Neural progenitor cell (in vitro differentiated cells): ENCODE results near the gene DGLUCY. TPM values are rescaled to one million over a fixed set of nuclear protein-coding genes. Genes with fewer than 3 reads are reported as not detected.

Experiments
- DNase-seq: peaks from one replicate; pipeline ENCODE4 v3.0.0-alpha.2; 2016; ENCODE audit warnings: low spot score
- H2AFZ ChIP-seq: fragments of 200-600 bp; sonication (generic); replicated peaks from 2 replicates; pipeline ENCODE4 v1.6.1; 2016; ENCODE audit warnings: antibody characterized with exemption
- H3F3A ChIP-seq: fragments of 200-600 bp; sonication (generic); 2 replicates; pipeline ENCODE4 v1.6.1; 2016; ENCODE audit warnings: antibody characterized with exemption, low read depth
- H3K27ac ChIP-seq: fragments of 200-600 bp; sonication (generic); 2 replicates; pipeline ENCODE4 v1.5.1; 2016; ENCODE audit warnings: mild to moderate bottlenecking
- H3K27me3 ChIP-seq: fragments of 200-600 bp; sonication (generic); 2 replicates; pipeline ENCODE4 v1.6.1; 2016; ENCODE audit warnings: mild to moderate bottlenecking, moderate library complexity
- H3K36me3 ChIP-seq: fragments of 200-600 bp; sonication (generic); 2 replicates; pipeline ENCODE4 v1.5.1; 2016
- H3K4me1 ChIP-seq: fragments of 200-600 bp; sonication (generic); 2 replicates; pipeline ENCODE4 v1.6.1; 2016; ENCODE audit warnings: mixed run types
- H3K4me2 ChIP-seq: fragments of 200-600 bp; sonication (generic); 2 replicates; pipeline ENCODE4 v1.6.1; 2016
- H3K4me3 ChIP-seq: fragments of 200-600 bp; sonication (generic); 2 replicates; pipeline ENCODE4 v1.5.1; 2016
- H3K79me2 ChIP-seq: fragments of 200-600 bp; sonication (generic); 2 replicates; pipeline ENCODE4 v1.6.1; 2016; ENCODE audit warnings: low read depth
- H3K9ac ChIP-seq: fragments of 200-600 bp; sonication (generic); 2 replicates; pipeline ENCODE4 v1.6.1; 2016
- H3K9me3 ChIP-seq: fragments of 200-600 bp; sonication (generic); 2 replicates; pipeline ENCODE4 v1.5.1; 2016; ENCODE audit warnings: low read depth
- H4K20me1 ChIP-seq: fragments of 200-600 bp; sonication (generic); 2 replicates; pipeline ENCODE4 v1.6.1; 2016; ENCODE audit warnings: low read depth
- H3K27ac Mint-ChIP-seq: 3 replicates; pipeline ENCODE4 v1.8.0; 2021; ENCODE audit warnings: mixed read lengths
- H3K27me3 Mint-ChIP-seq: 2 replicates; pipeline ENCODE4 v1.8.0; 2022; ENCODE audit warnings: low read depth, mild to moderate bottlenecking, inconsistent platforms, moderate library complexity, mixed read lengths; ENCODE audit not compliant: insufficient read depth
- H3K36me3 Mint-ChIP-seq: 3 replicates; pipeline ENCODE4 v1.8.0; 2021; ENCODE audit warnings: mixed read lengths
- H3K4me1 Mint-ChIP-seq: 3 replicates; pipeline ENCODE4 v1.8.0; 2021; ENCODE audit warnings: mixed read lengths
- H3K4me3 Mint-ChIP-seq: 3 replicates; pipeline ENCODE4 v1.8.0; 2021; ENCODE audit warnings: mild to moderate bottlenecking, moderate library complexity, mixed read lengths
- H3K9me3 Mint-ChIP-seq: 3 replicates; pipeline ENCODE4 v1.8.0; 2020; ENCODE audit warnings: mixed read lengths
- CTCF ChIP-seq: fragments of 200-600 bp; sonication (generic); IDR thresholded peaks from 2 replicates; pipeline ENCODE4 v1.5.1; 2017; ENCODE audit warnings: antibody characterized with exemption, mild to moderate bottlenecking
- EZH2 ChIP-seq: fragments of 200-600 bp; sonication (generic); IDR thresholded peaks from 2 replicates; pipeline ENCODE4 v1.6.1; 2017; ENCODE audit warnings: antibody characterized with exemption, mild to moderate bottlenecking, moderate library complexity
- EZH2phosphoT487 ChIP-seq: fragments of 200-600 bp; sonication (generic); IDR thresholded peaks from 2 replicates; pipeline ENCODE4 v1.6.1; 2017; ENCODE audit warnings: antibody characterized with exemption
- total RNA-seq: library from RNA; depleted of rRNA; stranded (reverse); fragments of >200 nt; gene quantifications from 2 replicates; pipeline ENCODE4 v1.2.3, GENCODE V29; 2015; ENCODE audit warnings: low replicate concordance

DGLUCY gene, protein sequence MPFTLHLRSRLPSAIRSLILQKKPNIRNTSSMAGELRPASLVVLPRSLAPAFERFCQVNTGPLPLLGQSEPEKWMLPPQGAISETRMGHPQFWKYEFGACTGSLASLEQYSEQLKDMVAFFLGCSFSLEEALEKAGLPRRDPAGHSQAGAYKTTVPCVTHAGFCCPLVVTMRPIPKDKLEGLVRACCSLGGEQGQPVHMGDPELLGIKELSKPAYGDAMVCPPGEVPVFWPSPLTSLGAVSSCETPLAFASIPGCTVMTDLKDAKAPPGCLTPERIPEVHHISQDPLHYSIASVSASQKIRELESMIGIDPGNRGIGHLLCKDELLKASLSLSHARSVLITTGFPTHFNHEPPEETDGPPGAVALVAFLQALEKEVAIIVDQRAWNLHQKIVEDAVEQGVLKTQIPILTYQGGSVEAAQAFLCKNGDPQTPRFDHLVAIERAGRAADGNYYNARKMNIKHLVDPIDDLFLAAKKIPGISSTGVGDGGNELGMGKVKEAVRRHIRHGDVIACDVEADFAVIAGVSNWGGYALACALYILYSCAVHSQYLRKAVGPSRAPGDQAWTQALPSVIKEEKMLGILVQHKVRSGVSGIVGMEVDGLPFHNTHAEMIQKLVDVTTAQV
- 17.0 and 47.2 TPM in 2 replicates for total RNA-seq

- peaks cover 32% of the 10 kb centered on the region for H3K79me2 ChIP-seq
- no peaks in the 10 kb centered on the region for H4K20me1 ChIP-seq
- peak within 1 kb of the TSS; percentile 69 for H3K4me2 ChIP-seq
- H3K4me3 ChIP-seq = peak within 1 kb of the TSS; percentile 27
- peaks cover 39% of the 10 kb centered on the region for H3K4me1 Mint-ChIP-seq
- peaks cover 5% of the 10 kb centered on the region for H3K9me3 Mint-ChIP-seq
- no peaks in the 10 kb centered on the region for H3K27me3 ChIP-seq
- no peaks in the 10 kb centered on the region for H3K27me3 Mint-ChIP-seq
- peak within 1 kb of the TSS; percentile 98 for H3K27ac Mint-ChIP-seq
- DNase-seq = no peak
- H3K36me3 ChIP-seq = no peaks in the 10 kb centered on the region
- H3K4me1 ChIP-seq = peaks cover 36% of the 10 kb centered on the region
- H3K27ac ChIP-seq = peak within 1 kb of the TSS; percentile 95
- no peak within 1 kb of the TSS for H3K9ac ChIP-seq
- peak within 1 kb of the TSS; percentile 82 for H3K4me3 Mint-ChIP-seq
- peaks cover 9% of the 10 kb centered on the region for H3K36me3 Mint-ChIP-seq
- no peaks in the 10 kb centered on the region for H3K9me3 ChIP-seq
- peaks cover 33% of the 10 kb centered on the region for H3F3A ChIP-seq
- peak within 1 kb of the TSS; percentile 80 for H2AFZ ChIP-seq
- TF ChIP-seq EZH2phosphoT487 = no peak
Observed at GRCh38 chr14:91113829-91114078, at the start of gene DGLUCY. DGLUCY (plus strand) TSS chr14:91114073; CDS start chr14:91160295, 46,222 bp downstream.

DNA sequence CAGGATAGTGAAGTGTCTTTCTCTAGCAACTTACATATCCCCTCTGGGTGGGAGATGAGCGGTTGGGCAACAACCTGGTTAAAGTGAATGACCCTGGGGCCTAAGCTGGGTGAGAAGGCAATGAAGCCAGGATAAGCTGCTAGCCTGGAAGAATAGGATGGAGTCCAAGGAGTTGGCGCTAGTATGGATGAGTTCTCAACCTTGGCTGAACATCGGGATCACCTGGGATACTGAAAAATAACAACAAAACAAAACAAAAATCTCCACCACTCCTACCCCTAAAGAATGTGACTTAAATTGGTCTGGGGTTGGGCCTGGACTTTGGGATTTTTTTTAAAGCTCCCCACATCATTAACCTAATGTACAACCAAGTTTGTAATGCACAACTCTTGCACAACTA lies 48.6 kb upstream of the DGLUCY start:
- no peak overlapping the region for H3K4me2 ChIP-seq
- H4K20me1 ChIP-seq = no peaks in the 10 kb centered on the region
- H2AFZ ChIP-seq = no peak overlapping the region
- Mint-ChIP-seq H3K4me1 (no peaks in the 10 kb centered on the region), H3K27me3 (peaks cover 2% of the 10 kb centered on the region), H3K27ac (no peak overlapping the region), H3K4me3 (no peak overlapping the region), H3K36me3 (no peaks in the 10 kb centered on the region), H3K9me3 (no peaks in the 10 kb centered on the region)
- no peaks in the 10 kb centered on the region for H3K27me3 ChIP-seq
- TF ChIP-seq EZH2 (no peak), CTCF (no peak), EZH2phosphoT487 (no peak)
- no peak overlapping the region for H3K4me3 ChIP-seq
- H3F3A ChIP-seq = peaks cover 11% of the 10 kb centered on the region
- DNase-seq = no peak
- H3K36me3 ChIP-seq = no peaks in the 10 kb centered on the region
- no peaks in the 10 kb centered on the region for H3K79me2 ChIP-seq
- no peaks in the 10 kb centered on the region for H3K4me1 ChIP-seq
- no peak overlapping the region for H3K27ac ChIP-seq
- no peaks in the 10 kb centered on the region for H3K9me3 ChIP-seq
- no peak overlapping the region for H3K9ac ChIP-seq

- Histone ChIP-seq H3F3A (no peaks in the 10 kb centered on the region), H3K4me1 (no peaks in the 10 kb centered on the region), H2AFZ (no peak overlapping the region), H3K4me3 (no peak overlapping the region), H3K9ac (no peak overlapping the region), H4K20me1 (no peaks in the 10 kb centered on the region), H3K4me2 (no peak overlapping the region), H3K79me2 (no peaks in the 10 kb centered on the region), H3K9me3 (no peaks in the 10 kb centered on the region), H3K27me3 (no peaks in the 10 kb centered on the region), H3K36me3 (no peaks in the 10 kb centered on the region), H3K27ac (no peak overlapping the region)
- no peak for DNase-seq
- TF ChIP-seq CTCF = no peak
- TF ChIP-seq EZH2 = no peak
- no peak for TF ChIP-seq EZH2phosphoT487
- Mint-ChIP-seq H3K9me3 (no peaks in the 10 kb centered on the region), H3K36me3 (no peaks in the 10 kb centered on the region), H3K27ac (no peak overlapping the region), H3K4me1 (no peaks in the 10 kb centered on the region), H3K27me3 (peaks cover 2% of the 10 kb centered on the region), H3K4me3 (no peak overlapping the region)
Observed at GRCh38 chr14:91067186-91067585, 46.7 kb upstream of the DGLUCY start.

DNA sequence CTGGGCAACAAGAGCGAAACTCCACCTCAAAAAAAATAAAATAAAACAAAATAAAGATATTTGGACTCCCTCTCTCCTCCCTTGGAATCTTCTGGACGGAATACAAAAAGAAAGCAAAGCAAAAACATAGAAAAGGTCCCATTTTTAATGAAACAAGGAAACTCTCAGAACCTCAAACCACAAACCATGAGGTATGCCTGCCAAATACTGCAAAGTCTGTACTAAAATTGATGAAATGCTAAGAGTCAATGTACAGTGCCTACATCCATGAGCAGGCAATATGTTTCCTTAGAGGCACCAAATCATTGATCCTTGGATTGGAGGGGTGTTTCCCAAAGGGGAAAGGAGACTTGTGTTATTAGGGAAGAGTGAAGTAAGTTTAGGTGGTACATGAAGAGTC lies 45.2 kb upstream of the DGLUCY start:
- no peak overlapping the region for H3K4me3 Mint-ChIP-seq

More for the DNA sequence above, 45.2 kb upstream of the DGLUCY start:
- H3K9me3 Mint-ChIP-seq = no peaks in the 10 kb centered on the region
- H3K4me1 ChIP-seq = no peaks in the 10 kb centered on the region
- H3K4me1 Mint-ChIP-seq = no peaks in the 10 kb centered on the region
- no peak overlapping the region for H3K27ac Mint-ChIP-seq
- no peak overlapping the region for H3K27ac ChIP-seq
- TF ChIP-seq EZH2phosphoT487 = no peak
- no peak for TF ChIP-seq EZH2
- no peak for DNase-seq
- H3K4me2 ChIP-seq = no peak overlapping the region
- H2AFZ ChIP-seq = no peak overlapping the region
- H3K27me3 ChIP-seq = no peaks in the 10 kb centered on the region
- H3K79me2 ChIP-seq = no peaks in the 10 kb centered on the region
- no peaks in the 10 kb centered on the region for H3K36me3 ChIP-seq
- no peak overlapping the region for H3K4me3 ChIP-seq
- H3K36me3 Mint-ChIP-seq = no peaks in the 10 kb centered on the region
- no peaks in the 10 kb centered on the region for H3F3A ChIP-seq
- H3K9me3 ChIP-seq = no peaks in the 10 kb centered on the region
- peaks cover 2% of the 10 kb centered on the region for H3K27me3 Mint-ChIP-seq
- no peak overlapping the region for H3K9ac ChIP-seq
- no peaks in the 10 kb centered on the region for H4K20me1 ChIP-seq
